A549 treated with AZD2906 at 1 μM for 4 hours (cell line): ENCODE data around the gene EEF1AKMT2. TPM values are rescaled to one million over a fixed set of nuclear protein-coding genes. Genes with fewer than 3 reads are reported as not detected.

Experiments used
- total RNA-seq: library from RNA; stranded (reverse); fragments of 200-300 nt; extraction: Qiagen RNA extraction; gene quantifications from 5 replicates; pipeline ENCODE4 v1.2.3, GENCODE V29; 2022

Gene EEF1AKMT2
- total RNA-seq, result 14.5 to 19.6 TPM (median 17.0 TPM) in 5 replicates

GRCh38 chr10:124791547-124792348 is at the start of gene EEF1AKMT2:
Gene EEF1AKMT2, minus strand, starts transcription at chr10:124791887. Its CDS starts 54 bp downstream, at chr10:124791833.

DNA sequence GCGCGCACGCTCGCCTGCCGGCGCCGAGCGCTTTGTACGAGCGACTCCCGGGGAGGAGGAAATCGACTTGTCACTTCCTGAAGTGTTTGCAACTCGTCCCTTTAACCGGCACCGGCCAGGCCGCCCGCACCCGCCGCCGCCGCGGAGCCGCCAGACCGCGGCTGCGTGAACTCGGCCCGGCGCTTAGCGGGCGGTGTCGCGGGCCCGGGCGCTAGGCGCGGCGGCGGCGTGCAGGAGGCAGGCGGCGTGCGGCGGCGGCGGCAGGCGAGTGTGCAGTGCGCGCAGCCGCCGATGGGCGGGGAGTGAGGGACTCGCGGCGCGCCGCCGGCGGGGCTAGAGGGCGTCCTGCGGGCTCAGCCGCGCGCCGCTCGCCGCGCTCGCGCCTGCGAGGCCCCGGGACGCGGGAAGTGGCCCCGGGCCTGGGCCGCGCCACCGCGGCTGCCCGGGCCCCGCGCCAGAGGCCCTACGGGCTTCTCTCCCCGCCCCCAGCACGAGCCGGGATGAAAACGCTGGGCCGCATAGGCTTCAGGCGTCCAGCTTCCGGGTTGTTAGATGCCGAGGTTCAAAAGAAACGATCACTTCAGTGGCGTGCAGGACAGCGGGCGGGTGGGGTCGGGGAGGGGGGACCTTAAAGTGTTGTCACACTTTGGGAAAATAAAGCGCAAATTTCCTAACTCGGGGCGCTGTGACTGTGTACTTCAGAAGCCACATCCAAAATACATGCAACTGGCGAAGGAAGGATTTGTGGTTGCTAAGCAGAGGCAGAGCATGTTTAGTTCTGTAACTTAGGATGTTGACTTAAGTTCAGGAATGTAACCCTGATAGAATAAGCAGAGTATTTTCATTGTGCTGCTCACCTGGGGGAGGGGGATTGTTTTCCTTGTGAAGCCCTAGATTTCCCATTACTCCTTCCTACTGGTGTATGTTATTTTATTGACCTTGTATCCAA is 47.3 kb downstream of the EEF1AKMT2 start, which contains the start of gene FAM53B:
FAM53B (minus strand) TSS at position 277 of the 949 bp plus-strand sequence. CDS start 37,665 bp downstream, outside the sequence.

Other genes starting within 250 kb of the EEF1AKMT2 start
- 11.4 to 13.6 TPM (median 13.3 TPM) in 5 replicates for gene FAM53B, start 47.5 kb downstream of the EEF1AKMT2 start, total RNA-seq
- gene ABRAXAS2, start 9.9 kb upstream of the EEF1AKMT2 start, total RNA-seq, result 14.0 to 17.5 TPM (median 15.7 TPM) in 5 replicates
- gene ZRANB1, start 150.2 kb upstream of the EEF1AKMT2 start, total RNA-seq, result 7.6 to 10.2 TPM (median 9.0 TPM) in 5 replicates